ENCODE results near the gene RAB15. TPM values are rescaled to one million over a fixed set of nuclear protein-coding genes. Genes with fewer than 3 reads are reported as not detected.

Gene RAB15
- total and polyA plus RNA-seq, 2 donors from 2014 or later, result 18.3 to 21.7 TPM

DNA sequence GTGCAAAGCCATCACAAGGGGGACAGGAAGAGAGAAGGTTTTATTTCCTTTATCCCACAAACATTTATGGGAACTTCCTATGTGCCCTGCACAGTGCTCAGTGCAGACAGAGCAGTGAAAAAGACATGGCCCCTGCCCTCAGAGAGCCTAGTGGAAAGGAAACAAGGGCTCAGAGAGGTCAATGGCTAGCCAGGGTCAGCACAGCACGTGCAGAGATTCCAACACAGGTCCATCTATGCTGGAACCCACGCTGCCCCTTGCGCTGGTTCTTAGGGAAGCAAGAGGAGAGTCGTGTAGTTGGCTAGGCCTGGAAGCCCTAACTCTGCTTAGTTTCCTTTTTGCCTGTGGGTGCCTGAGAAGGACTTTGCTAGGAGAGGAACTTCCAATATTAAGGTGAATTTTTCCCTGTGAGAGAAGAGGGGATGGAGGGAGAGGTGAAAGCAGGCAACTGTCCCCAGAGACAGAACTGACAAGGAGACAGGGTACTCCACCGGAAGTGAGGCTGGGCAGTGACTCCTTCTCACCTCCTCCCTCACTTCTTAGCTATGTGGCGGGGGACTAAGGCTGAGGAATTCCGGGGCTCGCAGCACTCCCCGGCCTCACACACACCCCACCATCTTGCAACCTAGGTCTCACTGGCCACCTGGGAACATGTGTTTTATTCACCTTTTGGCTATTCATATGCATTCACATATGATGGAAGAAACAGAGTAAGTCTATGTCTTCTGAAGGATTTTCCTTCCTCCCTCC, 17.5 kb downstream of the RAB15 start:
- no peak overlapping the region for H3K9ac ChIP-seq (ENCODE audit: low read length in 3 of 3)
- TF ChIP-seq CTCF (IDR thresholded peaks at IDR 0.05; ENCODE audit: borderline replicate concordance, extremely low read depth, insufficient read depth), result no peak

DNA sequence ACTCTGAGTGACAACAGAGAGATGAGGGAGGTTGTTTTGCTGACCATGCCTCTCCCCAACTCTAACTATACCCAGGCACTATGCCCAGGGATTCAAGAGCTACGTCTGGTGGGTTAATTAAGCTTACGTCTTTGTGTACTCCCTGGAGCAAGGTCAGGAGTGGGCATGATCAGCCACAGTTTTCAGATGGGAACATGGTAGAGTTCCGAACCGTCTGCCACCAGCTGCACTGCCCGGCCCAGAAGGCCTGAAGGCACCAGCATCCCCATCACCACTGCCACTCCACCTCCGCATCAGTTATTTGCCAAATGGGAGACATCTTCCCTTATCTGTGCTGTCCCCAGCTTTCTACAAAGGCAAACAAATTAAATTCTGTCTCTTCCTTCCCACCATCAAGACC, 18.5 kb downstream of the RAB15 start:
- no peaks in the 10 kb centered on the region for H3K9me3 ChIP-seq (ENCODE audit: control insufficient read depth in 2 of 3, insufficient read depth in 1 of 3, low read length in 3 of 3)
- H3K4me1 ChIP-seq (ENCODE audit: control insufficient read depth in 2 of 3, insufficient read depth in 2 of 3, low read depth in 1 of 3, low read length in 3 of 3), result peaks cover 0 to 14% (median 0%) of the 10 kb centered on the region in 3 donors
- H3K27ac ChIP-seq (ENCODE audit: low read depth in 2 of 2, low read length in 2 of 2), result no peak overlapping the region
- DNase-seq (peak in 2 of 5 donors; percentile 13 to 24), FAIRE-seq (no peak)
- H3K36me3 ChIP-seq (ENCODE audit: control insufficient read depth in 2 of 3, insufficient read depth in 3 of 3, low read length in 3 of 3), result peaks cover 0 to 7% (median 0%) of the 10 kb centered on the region in 3 donors
- no peak overlapping the region for H3K4me3 ChIP-seq (ENCODE audit: low read length in 3 of 3)
- no peak for TF ChIP-seq CTCF (IDR thresholded peaks at IDR 0.05; ENCODE audit: borderline replicate concordance, extremely low read depth, insufficient read depth)
- no peaks in the 10 kb centered on the region for H3K27me3 ChIP-seq (ENCODE audit: control insufficient read depth, insufficient read depth, low read length)
- no peak overlapping the region for H3K9ac ChIP-seq (ENCODE audit: low read length in 3 of 3)
- intact Hi-C loops (cut with DNase I), result no loop called here

More for the DNA sequence above, 17.5 kb downstream of the RAB15 start:
- peak overlapping the region in 1 of 2 donors; percentile 56 for H3K27ac ChIP-seq (ENCODE audit: low read depth in 2 of 2, low read length in 2 of 2)
- H3K4me1 ChIP-seq (ENCODE audit: control insufficient read depth in 2 of 3, insufficient read depth in 2 of 3, low read depth in 1 of 3, low read length in 3 of 3), result peaks cover 0 to 14% (median 0%) of the 10 kb centered on the region in 3 donors
- intact Hi-C loops (cut with DNase I), result no loop called here
- H3K36me3 ChIP-seq (ENCODE audit: control insufficient read depth in 2 of 3, insufficient read depth in 3 of 3, low read length in 3 of 3), result peaks cover 0 to 7% (median 0%) of the 10 kb centered on the region in 3 donors
- DNase-seq (peak in 2 of 5 donors; percentile 20 to 42), FAIRE-seq (no peak)
- H3K27me3 ChIP-seq (ENCODE audit: control insufficient read depth, insufficient read depth, low read length), result no peaks in the 10 kb centered on the region
- no peaks in the 10 kb centered on the region for H3K9me3 ChIP-seq (ENCODE audit: control insufficient read depth in 2 of 3, insufficient read depth in 1 of 3, low read length in 3 of 3)
- H3K4me3 ChIP-seq (ENCODE audit: low read length in 3 of 3), result no peak overlapping the region

DNA sequence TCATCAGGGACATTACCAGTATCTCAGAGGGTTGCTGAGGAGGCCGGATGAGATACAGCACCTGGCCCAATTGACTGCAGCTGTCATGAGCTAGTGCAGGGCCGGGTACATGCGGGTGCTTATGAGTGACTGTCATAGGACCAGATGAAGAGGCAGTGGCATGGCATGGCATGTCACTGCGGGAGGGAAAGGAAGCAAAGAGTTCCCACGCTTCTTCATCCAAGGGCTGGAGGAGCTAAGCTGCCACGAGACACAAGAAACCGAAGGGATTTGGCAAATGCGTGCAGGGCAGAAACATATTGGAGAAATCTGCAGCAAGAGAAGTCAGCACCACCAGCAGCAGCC, 18.9 kb downstream of the RAB15 start:
- intact Hi-C loops (cut with DNase I), result no loop called here
- H3K9me3 ChIP-seq (ENCODE audit: control insufficient read depth in 2 of 3, insufficient read depth in 1 of 3, low read length in 3 of 3), result no peaks in the 10 kb centered on the region
- H3K4me1 ChIP-seq (ENCODE audit: control insufficient read depth in 2 of 3, insufficient read depth in 2 of 3, low read depth in 1 of 3, low read length in 3 of 3), result peaks cover 0 to 15% (median 0%) of the 10 kb centered on the region in 3 donors
- H3K36me3 ChIP-seq (ENCODE audit: control insufficient read depth in 2 of 3, insufficient read depth in 3 of 3, low read length in 3 of 3), result peaks cover 0 to 7% (median 0%) of the 10 kb centered on the region in 3 donors
- peak in 2 of 5 donors; percentile 22 to 35 for DNase-seq
- H3K9ac ChIP-seq (ENCODE audit: low read length in 3 of 3), result no peak overlapping the region
- TF ChIP-seq CTCF (IDR thresholded peaks at IDR 0.05; ENCODE audit: borderline replicate concordance, extremely low read depth, insufficient read depth), result no peak
- no peak for FAIRE-seq
- H3K27me3 ChIP-seq (ENCODE audit: control insufficient read depth, insufficient read depth, low read length), result no peaks in the 10 kb centered on the region
- no peak overlapping the region for H3K4me3 ChIP-seq (ENCODE audit: low read length in 3 of 3)
- H3K27ac ChIP-seq (ENCODE audit: low read depth in 2 of 2, low read length in 2 of 2), result no peak overlapping the region

All from kidney (tissue), 14 donors.